NCI-H1694 treated with DMSO at 0.1 percent for 48 hours (cell line): ENCODE data around the gene AMZ1.
A peak's percentile ranks its signal among the peaks of the same experiment; 100 is the strongest.
"Not testable (repeated sequence)": the region's sequence is repeated elsewhere in the genome, so short reads cannot be mapped to it uniquely, and the experiment has no call there.

ENCODE experiments used
- DNase-seq: peaks from one replicate; lab custom pipeline; 2025; lab: John Stamatoyannopoulos, UW

The AMZ1 gene

DNA sequence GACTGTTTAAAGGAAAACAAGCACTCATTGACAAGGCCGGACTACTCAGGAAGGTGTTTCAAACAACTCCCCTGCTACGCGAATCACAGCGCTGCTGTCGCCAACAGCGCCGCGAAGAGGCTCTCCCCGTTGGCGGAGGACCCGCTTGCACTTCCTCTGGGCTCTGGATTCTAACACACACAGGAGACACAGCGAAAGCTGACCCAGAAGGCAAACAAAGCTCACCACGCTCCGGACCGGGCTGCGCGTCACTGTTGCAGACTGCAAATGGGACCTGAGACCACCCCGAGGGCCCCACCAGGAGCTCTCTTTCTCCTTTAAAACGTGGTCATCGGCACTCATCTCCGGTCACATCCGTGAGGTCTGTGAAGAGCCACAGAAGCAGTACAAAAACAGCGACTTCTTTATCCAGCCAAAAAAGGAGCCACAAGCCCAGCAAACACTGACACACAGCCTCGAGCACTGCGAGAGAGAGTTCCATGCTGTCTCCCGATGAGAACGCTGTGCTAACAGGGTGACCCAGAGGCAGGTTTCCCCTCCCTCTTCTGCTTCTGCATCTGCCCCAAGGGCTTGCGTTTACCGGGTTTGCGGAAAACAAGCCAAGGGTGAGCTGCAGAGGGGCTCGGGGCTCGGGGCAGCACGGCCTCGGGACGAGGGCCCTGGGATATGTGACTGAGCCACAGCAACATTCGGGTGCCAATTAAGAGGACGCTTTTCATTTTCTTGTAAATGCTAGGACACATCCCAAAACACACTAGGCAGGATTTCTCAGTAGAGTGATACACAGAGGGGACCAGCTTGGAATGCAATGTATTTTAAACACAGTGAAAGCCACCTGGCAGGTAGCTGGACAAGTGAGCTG lies 41.3 kb downstream of the AMZ1 start:
- no peak for DNase-seq

GRCh38 chr7:2729893-2730716 lies 42.1 kb downstream of the AMZ1 start:
- DNase-seq: no peak

DNA sequence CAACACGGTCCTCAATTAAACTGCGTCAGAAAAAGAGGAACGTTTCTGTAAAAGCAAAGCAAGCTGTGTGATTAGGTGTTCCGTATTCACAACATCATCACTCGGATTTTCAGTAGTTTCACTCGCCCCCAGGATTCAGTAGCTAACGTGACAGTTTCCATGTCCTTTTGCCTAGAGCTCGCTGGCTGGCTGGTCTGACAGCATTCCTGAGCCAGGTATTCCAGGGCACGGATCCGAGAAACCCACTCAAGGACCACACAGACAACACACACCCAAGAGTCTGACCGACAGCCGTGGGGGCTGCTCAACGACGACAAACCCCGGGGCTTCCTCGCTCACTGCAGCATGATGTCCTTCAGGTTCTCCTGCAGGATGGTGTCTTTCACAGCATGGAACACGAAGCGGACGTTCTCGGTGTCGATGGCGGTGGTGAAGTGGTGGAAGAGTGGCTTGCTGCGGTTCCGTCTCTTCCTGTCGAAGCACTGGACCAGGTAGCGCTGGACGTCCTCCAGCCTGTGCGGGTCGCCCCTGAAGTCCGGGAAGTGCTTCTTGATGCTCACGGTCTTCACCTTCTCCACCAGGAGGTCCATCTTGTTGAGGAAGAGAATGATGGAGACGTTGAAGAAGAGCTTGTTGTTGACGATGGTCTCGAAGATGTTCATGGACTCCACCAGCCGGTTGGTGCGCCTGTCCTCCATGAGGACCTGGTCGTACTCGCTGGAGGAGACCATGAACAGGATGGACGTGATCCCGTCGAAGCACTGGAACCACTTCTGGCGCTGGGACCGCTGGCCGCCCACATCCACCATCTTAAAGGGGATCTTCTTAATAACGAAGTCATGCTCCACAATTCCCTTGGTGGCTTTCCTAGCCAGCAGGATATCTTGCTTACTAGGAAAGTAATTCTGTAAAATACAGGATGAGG lies 43.1 kb downstream of the AMZ1 start:
- no peak for DNase-seq

- no peak for DNase-seq
Measured at GRCh38 chr7:2732388-2732787, 44.4 kb downstream of the AMZ1 start.

GRCh38 chr7:2732959-2733584 lies 45.1 kb downstream of the AMZ1 start:
- DNase-seq: no peak

DNA sequence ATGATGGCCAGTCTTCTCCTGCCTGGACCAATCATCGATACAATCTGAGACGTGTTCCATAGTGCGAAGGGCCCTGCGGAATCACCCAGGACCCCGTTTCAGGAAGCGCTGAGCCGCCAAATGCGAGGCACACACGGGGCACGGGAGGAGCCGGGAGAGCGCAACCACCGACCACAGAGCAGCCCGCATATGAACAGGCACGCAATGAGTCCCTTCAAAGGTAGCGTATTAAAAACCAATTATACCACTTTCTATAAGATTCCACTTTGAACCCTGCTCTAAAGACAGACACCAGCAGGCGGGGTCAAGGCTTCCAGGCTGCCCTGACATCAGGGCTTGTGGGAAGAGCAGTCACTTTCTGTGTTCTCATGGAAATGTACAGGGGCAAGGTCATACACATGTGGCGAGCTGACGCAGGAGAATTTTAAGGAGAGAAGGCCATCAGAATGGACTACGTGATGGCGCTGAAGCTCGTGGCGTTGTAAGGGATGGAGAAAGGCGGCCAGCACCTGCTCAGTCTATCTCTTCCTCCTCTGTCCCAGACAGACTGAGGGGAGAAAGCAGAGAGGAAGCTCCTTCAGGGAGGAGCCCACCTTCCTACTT lies 46.2 kb downstream of the AMZ1 start:
- DNase-seq: no peak

- no peak for DNase-seq
Measured at GRCh38 chr7:2734751-2735571, 47.0 kb downstream of the AMZ1 start.

DNA sequence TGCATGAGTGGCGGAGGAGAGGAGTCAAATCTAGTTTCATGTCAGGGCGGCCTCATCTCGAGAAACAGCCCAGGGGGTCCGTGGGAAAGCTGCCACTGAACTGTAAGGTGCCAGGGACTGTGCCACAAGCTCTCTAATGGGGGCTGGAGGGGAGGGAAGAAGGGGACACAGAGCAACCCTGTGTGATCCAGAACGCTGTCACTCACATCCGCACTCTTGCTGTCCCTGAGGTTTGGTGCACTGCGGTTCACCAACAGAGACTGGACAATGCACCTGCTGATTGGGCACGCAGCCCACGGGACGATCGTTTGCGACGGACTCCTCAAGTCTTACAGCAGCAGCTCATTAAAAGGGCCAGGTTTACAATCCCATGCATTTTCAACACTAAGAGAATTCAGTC lies 47.7 kb downstream of the AMZ1 start:
- no peak for DNase-seq

GRCh38 chr7:2736411-2736914 lies 48.5 kb downstream of the AMZ1 start:
- DNase-seq: no peak

- DNase-seq: not testable (repeated sequence)
Measured at GRCh38 chr7:2737005-2737743, 49.2 kb downstream of the AMZ1 start.

DNA sequence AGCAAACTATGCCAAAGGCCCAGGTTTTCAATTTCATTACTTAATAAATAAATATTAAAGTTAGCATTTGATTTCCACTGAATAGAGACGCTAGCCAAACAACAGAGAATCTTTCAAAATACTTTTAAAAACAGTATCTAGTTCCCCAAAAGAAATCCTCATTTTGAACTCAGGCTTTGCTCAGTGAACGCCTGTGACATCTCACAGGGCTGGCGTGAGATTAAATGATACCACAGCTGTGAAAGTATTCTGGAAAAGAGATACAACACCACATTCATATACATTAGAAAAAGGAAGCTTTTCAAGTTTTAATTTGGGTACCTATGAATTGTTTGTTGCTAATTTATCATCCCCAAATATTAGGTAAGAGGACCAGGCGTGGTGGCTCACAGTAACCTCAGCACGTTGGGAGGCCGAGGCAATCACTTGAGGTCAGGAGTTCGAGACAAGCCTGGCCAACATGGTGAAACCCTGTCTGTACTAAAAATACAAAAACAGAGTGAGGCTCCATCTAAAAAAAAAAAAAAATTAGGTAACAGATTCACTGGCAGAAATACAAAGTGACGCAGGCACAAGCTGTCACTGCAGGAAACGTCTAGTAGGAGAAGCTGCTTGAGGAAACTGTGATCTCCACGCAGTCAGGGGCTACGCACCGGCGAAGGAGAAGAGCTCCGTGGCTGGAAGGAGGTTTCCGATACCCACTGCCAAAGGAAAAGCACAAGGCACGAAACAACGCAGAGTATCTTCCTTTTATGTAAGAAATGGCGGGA lies 50.0 kb downstream of the AMZ1 start:
- peak; percentile 74 for DNase-seq

DNA sequence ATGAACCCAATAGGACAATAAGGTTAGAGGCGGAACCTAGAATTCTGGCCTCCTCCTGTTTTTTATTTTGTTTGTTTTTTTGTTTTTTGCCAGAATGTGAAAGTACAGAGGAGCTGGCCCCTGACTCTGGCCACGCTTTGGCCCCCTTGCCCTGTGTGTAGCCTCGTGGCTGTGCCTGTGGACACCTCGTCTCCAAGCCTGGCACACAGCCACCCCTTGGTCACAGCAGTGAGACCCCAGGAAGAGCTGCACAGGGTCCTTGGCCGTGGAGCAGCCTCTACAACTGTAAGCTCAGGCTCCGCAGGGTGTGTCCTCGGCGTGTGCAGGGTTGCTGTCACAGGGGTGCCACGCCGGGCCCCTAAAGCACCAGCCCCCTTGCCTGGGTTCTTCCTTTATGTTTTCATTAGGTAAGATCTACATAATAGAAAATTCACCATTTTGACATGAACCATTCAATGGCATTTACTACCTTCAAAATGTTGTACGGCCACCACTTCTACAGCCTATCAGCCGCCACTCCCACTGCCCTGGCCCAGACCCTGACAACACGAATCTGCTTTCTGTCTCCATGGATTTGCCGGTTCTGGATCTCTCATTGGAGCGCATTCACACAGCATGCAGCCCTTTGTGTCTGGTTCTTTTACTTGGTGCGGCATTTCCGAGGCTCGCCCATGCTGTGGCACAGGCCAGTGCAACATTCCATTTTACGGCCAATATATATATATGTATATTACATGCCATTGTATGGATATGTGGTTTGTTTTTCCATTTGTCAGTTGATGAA lies 51.0 kb downstream of the AMZ1 start:
- DNase-seq: no peak

- not testable (repeated sequence) for DNase-seq
Measured at GRCh38 chr7:2743523-2744185, 55.7 kb downstream of the AMZ1 start.

- not testable (repeated sequence) for DNase-seq
Measured at GRCh38 chr7:2748684-2749083, 60.7 kb downstream of the AMZ1 start.

DNA sequence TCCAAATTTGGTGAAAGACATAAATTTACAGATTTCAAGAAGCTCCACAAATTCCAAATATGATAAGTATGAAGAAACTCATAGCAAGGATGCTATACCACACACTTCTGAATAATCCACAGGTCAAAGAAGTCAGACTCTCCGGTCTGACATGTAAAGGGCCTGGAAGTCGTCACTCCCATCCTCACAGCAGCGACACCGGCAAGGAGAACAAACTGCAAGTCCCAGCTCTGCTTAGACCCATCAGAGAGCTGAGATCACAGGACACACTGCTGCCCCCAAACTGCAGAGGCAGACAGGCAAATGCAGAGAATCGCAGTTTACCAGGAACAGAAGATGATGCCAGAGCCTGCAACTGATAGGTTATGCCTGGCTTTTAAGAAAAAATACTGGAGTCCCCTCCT lies 62.0 kb downstream of the AMZ1 start:
- DNase-seq: no peak

- DNase-seq: no peak
Measured at GRCh38 chr7:2751086-2751485, 63.1 kb downstream of the AMZ1 start.

DNA sequence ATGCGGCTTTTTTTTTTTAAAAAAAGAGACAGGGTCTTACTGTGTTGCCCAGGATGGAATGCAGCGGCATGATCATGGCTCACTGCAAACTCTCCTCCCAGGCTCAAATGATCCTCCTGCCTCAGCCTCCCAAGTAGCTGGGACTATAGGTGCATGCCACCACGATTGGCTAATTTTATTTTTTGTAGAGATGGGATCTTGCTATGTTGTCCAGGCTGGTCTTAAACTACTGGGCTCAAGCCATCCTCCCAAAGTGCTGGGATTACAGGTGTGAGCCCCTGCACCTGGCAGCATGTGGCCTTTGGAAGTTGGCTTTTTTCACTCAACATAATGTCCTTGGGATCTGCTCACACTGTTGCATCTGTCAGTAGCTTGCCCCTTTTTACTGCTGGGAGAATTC lies 65.1 kb downstream of the AMZ1 start:
- no peak for DNase-seq
